Measurements from ENCODE around the gene CACTIN.
"Not testable (repeated sequence)": the region's sequence is repeated elsewhere in the genome, so short reads cannot be mapped to it uniquely, and the experiment has no call there.

GRCh38 chr19:3666545-3666856 is 39.9 kb upstream of the CACTIN start:
- not testable (repeated sequence) for TF ChIP-seq CTCF (IDR thresholded peaks at IDR 0.05; ENCODE audit: low read length); EZH2 (IDR thresholded peaks at IDR 0.05; ENCODE audit: borderline replicate concordance, low read length)

All from OCI-LY1 (cell line).